Sigmoid colon (tissue), 4 donors: ENCODE measurements around the gene SHISA8.

Experiments used
- CTCF ChIP-seq, 4 experiments: fragments of 450-650 bp in 3 of 4; fragments of 200-600 bp in 1 of 4; IDR thresholded peaks; one replicate each; pipeline ENCODE4 v1.5.1; 2016 to 2019; ENCODE audit warnings: antibody characterized with exemption in 4 of 4, mild to moderate bottlenecking in 3 of 4, moderate library complexity in 2 of 4
- EP300 ChIP-seq, 4 donors: sonication (generic); formaldehyde crosslinking; IDR thresholded peaks; one replicate each; pipeline ENCODE4 v1.6.1; 2017; ENCODE audit warnings: antibody characterized with exemption in 4 of 4

GRCh38 chr22:41913842-41914534 is 886 bp downstream of the SHISA8 start:
- TF ChIP-seq CTCF (IDR thresholded peaks at IDR 0.05) (no peak), EP300 (IDR thresholded peaks at IDR 0.05) (no peak)
